ENCODE results near the gene ASF1A. TPM values are rescaled to one million over a fixed set of nuclear protein-coding genes. Genes with fewer than 3 reads are reported as not detected.
"Not testable (repeated sequence)": the region's sequence is repeated elsewhere in the genome, so short reads cannot be mapped to it uniquely, and the experiment has no call there.

The ASF1A gene
- total and polyA plus RNA-seq, 2 donors from 2014 or later, result 15.1 TPM

- H3K9me3 ChIP-seq (ENCODE audit: control insufficient read depth in 2 of 3, insufficient read depth in 1 of 3, low read length in 3 of 3), result no peaks in the 10 kb centered on the region
- no peaks in the 10 kb centered on the region for H3K36me3 ChIP-seq (ENCODE audit: control insufficient read depth in 2 of 3, insufficient read depth in 3 of 3, low read length in 3 of 3)
- TF ChIP-seq, protein P1, sequence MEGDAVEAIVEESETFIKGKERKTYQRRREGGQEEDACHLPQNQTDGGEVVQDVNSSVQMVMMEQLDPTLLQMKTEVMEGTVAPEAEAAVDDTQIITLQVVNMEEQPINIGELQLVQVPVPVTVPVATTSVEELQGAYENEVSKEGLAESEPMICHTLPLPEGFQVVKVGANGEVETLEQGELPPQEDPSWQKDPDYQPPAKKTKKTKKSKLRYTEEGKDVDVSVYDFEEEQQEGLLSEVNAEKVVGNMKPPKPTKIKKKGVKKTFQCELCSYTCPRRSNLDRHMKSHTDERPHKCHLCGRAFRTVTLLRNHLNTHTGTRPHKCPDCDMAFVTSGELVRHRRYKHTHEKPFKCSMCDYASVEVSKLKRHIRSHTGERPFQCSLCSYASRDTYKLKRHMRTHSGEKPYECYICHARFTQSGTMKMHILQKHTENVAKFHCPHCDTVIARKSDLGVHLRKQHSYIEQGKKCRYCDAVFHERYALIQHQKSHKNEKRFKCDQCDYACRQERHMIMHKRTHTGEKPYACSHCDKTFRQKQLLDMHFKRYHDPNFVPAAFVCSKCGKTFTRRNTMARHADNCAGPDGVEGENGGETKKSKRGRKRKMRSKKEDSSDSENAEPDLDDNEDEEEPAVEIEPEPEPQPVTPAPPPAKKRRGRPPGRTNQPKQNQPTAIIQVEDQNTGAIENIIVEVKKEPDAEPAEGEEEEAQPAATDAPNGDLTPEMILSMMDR (IDR thresholded peaks at IDR 0.05; ENCODE audit: borderline replicate concordance, extremely low read depth, insufficient read depth), result no peak
- no peak for DNase-seq
- H3K9ac ChIP-seq (ENCODE audit: low read length in 3 of 3), result no peak overlapping the region
- H3K27me3 ChIP-seq (ENCODE audit: control insufficient read depth, insufficient read depth, low read length), result no peaks in the 10 kb centered on the region
- no peak for FAIRE-seq
- no peak overlapping the region for H3K4me3 ChIP-seq (ENCODE audit: low read length in 3 of 3)
- H3K4me1 ChIP-seq (ENCODE audit: control insufficient read depth in 2 of 3, insufficient read depth in 2 of 3, low read depth in 1 of 3, low read length in 3 of 3), result peaks cover 0 to 7% (median 0%) of the 10 kb centered on the region in 3 donors
- intact Hi-C loops (cut with DNase I), result no loop called here
- H3K27ac ChIP-seq (ENCODE audit: low read depth in 2 of 2, low read length in 2 of 2), result no peak overlapping the region
These were observed 26.8 kb upstream of the ASF1A start for GRCh38 chr6:118867181-118867580.

GRCh38 chr6:118868901-118869300, 25.1 kb upstream of the ASF1A start:
- H3K27ac ChIP-seq (ENCODE audit: low read depth in 2 of 2, low read length in 2 of 2); intact Hi-C loops (cut with DNase I); H3K36me3 ChIP-seq (ENCODE audit: control insufficient read depth in 2 of 3, insufficient read depth in 3 of 3, low read length in 3 of 3); H3K9me3 ChIP-seq (ENCODE audit: control insufficient read depth in 2 of 3, insufficient read depth in 1 of 3, low read length in 3 of 3); H3K4me3 ChIP-seq (ENCODE audit: low read length in 3 of 3); DNase-seq; H3K27me3 ChIP-seq (ENCODE audit: control insufficient read depth, insufficient read depth, low read length); H3K4me1 ChIP-seq (ENCODE audit: control insufficient read depth in 2 of 3, insufficient read depth in 2 of 3, low read depth in 1 of 3, low read length in 3 of 3); FAIRE-seq; H3K9ac ChIP-seq (ENCODE audit: low read length in 3 of 3): not testable (repeated sequence)

DNA sequence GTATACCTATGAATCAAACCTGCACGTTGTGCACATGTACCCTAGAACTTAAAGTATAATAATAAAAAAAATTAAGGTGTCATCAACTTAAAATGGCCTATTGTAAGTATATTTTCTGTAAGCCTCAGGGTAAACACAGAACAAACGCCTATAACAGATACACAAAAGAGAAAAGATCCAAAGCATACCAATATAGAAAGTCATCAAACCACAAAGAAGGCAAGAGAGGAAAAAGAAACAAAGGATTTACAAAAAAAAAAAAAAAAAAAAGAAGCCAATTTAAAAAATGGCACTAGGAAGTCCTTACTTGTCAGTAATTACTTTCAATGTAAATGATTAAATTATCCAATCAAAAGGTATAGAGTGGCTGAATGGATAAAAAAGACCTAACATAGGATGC, 24.6 kb upstream of the ASF1A start:
- H3K9ac ChIP-seq (ENCODE audit: low read length in 3 of 3), result no peak overlapping the region
- TF ChIP-seq, protein P1 (IDR thresholded peaks at IDR 0.05; ENCODE audit: borderline replicate concordance, extremely low read depth, insufficient read depth), result no peak

DNA sequence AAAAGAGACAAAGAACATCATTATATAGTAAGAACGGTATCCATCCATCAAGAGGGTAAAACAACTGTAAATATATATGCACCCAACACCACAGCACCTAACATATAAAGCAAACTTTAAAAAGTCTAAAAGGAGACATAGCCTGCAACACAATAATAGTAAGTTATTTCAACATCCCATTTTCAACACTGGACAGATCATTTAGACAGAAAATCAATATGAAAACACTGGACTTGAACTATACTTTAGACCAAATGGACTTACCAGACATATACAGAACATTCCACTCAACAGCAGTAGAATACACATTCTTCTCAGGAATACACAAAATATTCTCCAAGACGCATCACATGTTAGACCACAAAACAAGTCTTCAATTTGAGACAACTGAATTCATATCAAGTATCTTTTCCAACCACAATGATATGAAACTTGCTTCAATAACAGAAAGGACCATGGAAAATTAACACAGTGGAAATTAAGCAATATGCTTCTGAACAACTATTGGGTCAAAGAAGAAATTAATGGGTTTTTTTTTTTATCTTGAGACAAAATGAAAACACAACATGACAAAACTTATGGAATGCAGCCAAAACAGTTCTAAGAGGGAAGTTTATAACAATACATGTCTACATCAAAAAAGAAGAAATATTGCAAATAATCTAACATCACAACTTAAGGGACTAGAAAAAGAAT, 23.9 kb upstream of the ASF1A start:
- intact Hi-C loops (cut with DNase I), result no loop called here
- Histone ChIP-seq H3K4me3 (ENCODE audit: low read length in 3 of 3) (no peak overlapping the region), H3K27me3 (ENCODE audit: control insufficient read depth, insufficient read depth, low read length) (no peaks in the 10 kb centered on the region), H3K4me1 (ENCODE audit: control insufficient read depth in 2 of 3, insufficient read depth in 2 of 3, low read depth in 1 of 3, low read length in 3 of 3) (peaks cover 0 to 3% (median 0%) of the 10 kb centered on the region in 3 donors), H3K27ac (ENCODE audit: low read depth in 2 of 2, low read length in 2 of 2) (no peak overlapping the region), H3K9me3 (ENCODE audit: control insufficient read depth in 2 of 3, insufficient read depth in 1 of 3, low read length in 3 of 3) (no peaks in the 10 kb centered on the region), H3K36me3 (ENCODE audit: control insufficient read depth in 2 of 3, insufficient read depth in 3 of 3, low read length in 3 of 3) (no peaks in the 10 kb centered on the region), H3K9ac (ENCODE audit: low read length in 3 of 3) (no peak overlapping the region)
- FAIRE-seq (peak; percentile 64), DNase-seq (peak in 1 of 5 donors; percentile 7)
- TF ChIP-seq, protein P1 (IDR thresholded peaks at IDR 0.05; ENCODE audit: borderline replicate concordance, extremely low read depth, insufficient read depth), result no peak

More for the DNA sequence above, 24.6 kb upstream of the ASF1A start:
- H3K27me3 ChIP-seq (ENCODE audit: control insufficient read depth, insufficient read depth, low read length), result no peaks in the 10 kb centered on the region
- intact Hi-C loops (cut with DNase I), result no loop called here
- no peak for FAIRE-seq
- H3K27ac ChIP-seq (ENCODE audit: low read depth in 2 of 2, low read length in 2 of 2), result no peak overlapping the region
- H3K9me3 ChIP-seq (ENCODE audit: control insufficient read depth in 2 of 3, insufficient read depth in 1 of 3, low read length in 3 of 3), result no peaks in the 10 kb centered on the region
- peaks cover 0 to 7% (median 0%) of the 10 kb centered on the region in 3 donors for H3K4me1 ChIP-seq (ENCODE audit: control insufficient read depth in 2 of 3, insufficient read depth in 2 of 3, low read depth in 1 of 3, low read length in 3 of 3)
- H3K4me3 ChIP-seq (ENCODE audit: low read length in 3 of 3), result no peak overlapping the region
- no peak for DNase-seq
- no peaks in the 10 kb centered on the region for H3K36me3 ChIP-seq (ENCODE audit: control insufficient read depth in 2 of 3, insufficient read depth in 3 of 3, low read length in 3 of 3)
